LNCAP (cell line): ENCODE results near the gene MFN2.

Source experiments
- CTCF ChIP-seq: fragments of 450-650 bp; IDR thresholded peaks from 2 replicates; pipeline ENCODE4 v1.5.1; 2017; ENCODE audit warnings: mild to moderate bottlenecking

Gene MFN2

GRCh38 chr1:12055259-12055658 lies 75.0 kb downstream of the MFN2 start:
- TF ChIP-seq CTCF = no peak

GRCh38 chr1:12056331-12056841 lies 76.1 kb downstream of the MFN2 start:
- TF ChIP-seq CTCF = no peak

GRCh38 chr1:12057382-12057781 lies 77.1 kb downstream of the MFN2 start:
- TF ChIP-seq CTCF = no peak

GRCh38 chr1:12057940-12058687 lies 77.9 kb downstream of the MFN2 start:
- TF ChIP-seq CTCF = no peak

GRCh38 chr1:12059226-12059625 lies 79.0 kb downstream of the MFN2 start:
- TF ChIP-seq CTCF = no peak

- TF ChIP-seq CTCF = no peak
Measured at GRCh38 chr1:12059722-12060464, 79.6 kb downstream of the MFN2 start.

- TF ChIP-seq CTCF = no peak
Measured at GRCh38 chr1:12060500-12060899, 80.3 kb downstream of the MFN2 start.
